Small intestine (tissue), 7 donors: Measurements from ENCODE around the gene SUSD1. TPM values are rescaled to one million over a fixed set of nuclear protein-coding genes. Genes with fewer than 3 reads are reported as not detected.
"Not testable (repeated sequence)": the region's sequence is repeated elsewhere in the genome, so short reads cannot be mapped to it uniquely, and the experiment has no call there.

Source experiments
- DNase-seq, 2 donors: peaks; one replicate each; pipeline versions ENCODE4 v3.0.0 to v3.0.0-alpha.2; 2013
- FAIRE-seq: peaks from 2 replicates; lab custom pipeline; 2012; peaks lifted over from hg19 to GRCh38; lab: Jason Lieb, UNC
- H3K27ac ChIP-seq, 3 donors: one replicate each; pipeline ENCODE4 v1.5.1; 2013; ENCODE audit warnings: low read length in 2 of 3, mild to moderate bottlenecking in 2 of 3, control low read depth in 1 of 3, inconsistent platforms in 1 of 3, low read depth in 1 of 3, moderate library complexity in 1 of 3
- H3K27me3 ChIP-seq, 3 donors: one replicate each; pipeline ENCODE4 v1.6.1; 2013; ENCODE audit warnings: low read length in 3 of 3, inconsistent platforms in 1 of 3; ENCODE audit not compliant: control insufficient read depth in 3 of 3, insufficient read depth in 3 of 3
- H3K36me3 ChIP-seq, 3 donors: one replicate each; pipeline ENCODE4 v1.6.1; 2013; ENCODE audit warnings: low read length in 3 of 3, inconsistent platforms in 1 of 3, low read depth in 1 of 3, mild to moderate bottlenecking in 1 of 3, moderate library complexity in 1 of 3; ENCODE audit not compliant: control insufficient read depth in 3 of 3, insufficient read depth in 2 of 3
- H3K4me1 ChIP-seq, 3 donors: one replicate each; pipeline ENCODE4 v1.6.1; 2013; ENCODE audit warnings: low read length in 2 of 3, inconsistent platforms in 1 of 3, low read depth in 1 of 3, mild to moderate bottlenecking in 1 of 3, moderate library complexity in 1 of 3; ENCODE audit not compliant: control insufficient read depth in 3 of 3, insufficient read depth in 2 of 3
- H3K4me3 ChIP-seq, 3 donors: one replicate each; pipeline ENCODE4 v1.5.1; 2013; ENCODE audit warnings: low read length in 3 of 3, control low read depth in 1 of 3, inconsistent platforms in 1 of 3, low read depth in 1 of 3, mild to moderate bottlenecking in 1 of 3, moderate library complexity in 1 of 3
- H3K9me3 ChIP-seq, 2 donors: one replicate each; pipeline ENCODE4 v1.6.1; 2013; ENCODE audit warnings: low read depth in 1 of 2, low read length in 1 of 2; ENCODE audit not compliant: control insufficient read depth in 2 of 2, insufficient read depth in 1 of 2
- WGBS, 3 donors: extraction: QIAGEN DNeasy Blood & Tissue Kit; methylation state at CpG; one replicate each; pipeline ENCODE4 v1.1.7; 2013; 5-methylcytosine and 5-hydroxymethylcytosine counted together
- polyA plus RNA-seq, 4 donors: library from polyadenylated mRNA; stranded (reverse) in 3 of 4; unstranded in 1 of 4; fragments of 200-250 nt in 3 of 4; fragments of 120-200 nt in 1 of 4; gene quantifications; one replicate each; pipeline versions ENCODE4 v1.2.1 to v1.2.3, GENCODE V29; 2013
- donor health status: healthy with polysubstance abuse.
- donor health status: control.
- donor health status: control.
- donor health status: Bipolar disorder and iron deficiency.
- donor health status: healthy.

Gene SUSD1
- polyA plus RNA-seq, 4 donors = 3.8 to 29.8 (median 7.0) TPM

DNA sequence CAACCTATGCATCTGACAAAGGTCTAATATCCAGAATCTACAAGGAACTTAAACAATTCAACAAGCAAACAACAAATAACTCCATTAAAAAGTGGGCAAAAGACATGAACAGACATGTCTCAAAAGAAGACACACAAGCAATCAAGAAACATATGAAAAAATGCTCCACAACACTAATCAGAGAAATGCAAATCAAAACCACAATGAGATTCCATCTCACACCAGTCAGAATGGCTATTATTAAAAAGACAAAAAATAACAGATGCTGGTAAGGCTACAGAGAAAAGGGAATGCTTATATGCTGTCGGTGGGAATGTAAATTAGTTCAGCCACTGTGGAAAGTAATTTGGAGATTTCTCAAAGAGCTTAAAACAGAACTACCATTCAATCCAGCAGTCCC lies 41.3 kb downstream of the SUSD1 start:
- not testable (repeated sequence) for FAIRE-seq, DNase-seq, H3K9me3 ChIP-seq, H3K4me3 ChIP-seq, H3K27ac ChIP-seq, H3K27me3 ChIP-seq
- WGBS, 3 donors = 84 to 96% (median 93%) methylated on average over 1 of the region's 1 CpG
- peaks cover 0 to 24% (median 0%) of the 10 kb centered on the region in 3 donors for H3K36me3 ChIP-seq
- H3K4me1 ChIP-seq = peaks cover 0 to 11% (median 0%) of the 10 kb centered on the region in 3 donors

- no peak overlapping the region for H3K27ac ChIP-seq
- H3K4me3 ChIP-seq = no peak overlapping the region
- H3K27me3 ChIP-seq = no peaks in the 10 kb centered on the region
- 92 to 97% (median 94%) methylated on average over 3 of the region's 3 CpGs for WGBS, 3 donors
- DNase-seq (no peak), FAIRE-seq (no peak)
- peaks cover 0 to 6% of the 10 kb centered on the region in 2 donors for H3K9me3 ChIP-seq
- peaks cover 0 to 15% (median 3%) of the 10 kb centered on the region in 3 donors for H3K4me1 ChIP-seq
- peaks cover 0 to 21% (median 0%) of the 10 kb centered on the region in 3 donors for H3K36me3 ChIP-seq
These were observed 42.7 kb downstream of the SUSD1 start for GRCh38 chr9:112132356-112132755.

GRCh38 chr9:112130997-112131396 lies 44.1 kb downstream of the SUSD1 start:
- FAIRE-seq (no peak), DNase-seq (peak; percentile 40 to 63)
- no peaks in the 10 kb centered on the region for H3K27me3 ChIP-seq
- no peak overlapping the region for H3K4me3 ChIP-seq
- H3K9me3 ChIP-seq = peaks cover 0 to 6% of the 10 kb centered on the region in 2 donors
- WGBS, 3 donors = 54 to 76% (median 61%) methylated on average over 5 of the region's 5 CpGs
- H3K27ac ChIP-seq = peak overlapping the region in 1 of 3 donors; percentile 71
- H3K36me3 ChIP-seq = peaks cover 0 to 11% (median 0%) of the 10 kb centered on the region in 3 donors
- H3K4me1 ChIP-seq = peaks cover 0 to 15% (median 3%) of the 10 kb centered on the region in 3 donors

DNA sequence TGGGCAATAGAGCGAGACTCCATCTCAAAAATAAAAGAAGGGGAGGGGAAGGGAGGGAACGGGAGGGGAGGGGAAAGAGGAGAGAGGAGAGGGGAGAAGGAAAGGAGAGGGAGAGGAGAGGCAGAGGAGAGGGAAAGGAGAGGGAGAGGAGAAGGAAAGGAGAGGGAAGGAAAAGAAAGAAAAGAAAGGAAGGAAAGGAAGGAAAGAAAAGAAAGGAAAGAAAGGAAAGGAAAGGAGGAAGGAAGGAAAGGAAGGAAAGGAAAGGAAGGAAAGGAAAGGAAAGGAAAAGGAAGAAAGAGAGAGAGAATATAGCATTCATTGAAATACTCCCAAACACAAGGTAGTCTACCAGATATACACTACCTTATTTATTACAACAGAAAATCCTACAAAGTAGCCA lies 44.8 kb downstream of the SUSD1 start:
- Histone ChIP-seq H3K27me3 (no peaks in the 10 kb centered on the region), H3K36me3 (peaks cover 0 to 11% (median 0%) of the 10 kb centered on the region in 3 donors), H3K9me3 (peaks cover 0 to 6% of the 10 kb centered on the region in 2 donors), H3K4me3 (no peak overlapping the region), H3K27ac (peak overlapping the region in 1 of 3 donors; percentile 71), H3K4me1 (peaks cover 0 to 15% (median 3%) of the 10 kb centered on the region in 3 donors)
- DNase-seq (no peak), FAIRE-seq (no peak)
- WGBS, 3 donors = 90 to 96% (median 94%) methylated on average over 2 of the region's 2 CpGs

DNA sequence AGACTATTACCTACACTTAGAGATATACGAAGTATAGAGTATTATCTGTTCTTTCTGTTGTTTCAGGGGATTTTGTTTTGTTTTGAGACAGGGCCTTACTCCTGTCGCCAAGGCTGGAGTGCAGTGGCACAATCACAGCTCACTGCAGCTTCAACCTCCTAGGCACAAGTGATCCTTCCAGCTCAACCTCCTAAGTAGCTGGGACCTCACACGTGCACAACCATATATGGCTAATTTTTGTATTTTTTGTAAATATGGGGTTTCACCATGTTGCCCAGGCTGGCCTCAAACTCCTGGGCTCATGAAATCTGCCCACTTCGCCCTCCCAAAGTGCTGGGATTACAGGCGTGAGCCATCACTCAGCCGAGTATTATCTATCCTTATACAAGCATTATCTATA lies 45.9 kb downstream of the SUSD1 start:
- Histone ChIP-seq H3K36me3 (peaks cover 0 to 8% (median under 1%) of the 10 kb centered on the region in 3 donors), H3K4me3 (no peak overlapping the region), H3K9me3 (peaks cover 0 to 6% of the 10 kb centered on the region in 2 donors), H3K27ac (no peak overlapping the region), H3K27me3 (no peaks in the 10 kb centered on the region), H3K4me1 (peaks cover 0 to 15% (median 3%) of the 10 kb centered on the region in 3 donors)
- WGBS, 3 donors = 86 to 93% (median 91%) methylated on average over 6 of the region's 6 CpGs
- FAIRE-seq (no peak), DNase-seq (no peak)

DNA sequence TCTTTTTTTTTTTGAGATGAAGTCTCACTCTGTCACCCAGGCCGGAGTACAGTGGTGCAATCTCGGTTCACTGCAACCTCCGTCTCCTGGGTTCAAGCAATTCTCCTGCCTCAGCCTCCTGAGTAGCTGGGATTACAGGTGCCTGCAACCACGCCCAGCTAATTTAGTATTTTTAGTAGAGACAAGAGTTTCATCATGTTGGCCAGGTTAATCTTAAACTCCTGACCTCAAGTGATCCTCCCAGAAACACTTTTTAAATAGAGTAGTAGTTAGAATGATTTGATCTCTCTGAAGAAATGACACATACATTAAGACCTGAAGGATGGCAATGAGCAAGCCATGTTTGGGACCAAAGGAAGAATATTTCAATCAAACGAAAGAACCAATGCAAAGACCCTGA lies 46.7 kb downstream of the SUSD1 start:
- not testable (repeated sequence) for H3K27me3 ChIP-seq, H3K4me3 ChIP-seq, H3K27ac ChIP-seq, H3K9me3 ChIP-seq, FAIRE-seq
- H3K36me3 ChIP-seq = peaks cover 0 to 15% (median 3%) of the 10 kb centered on the region in 3 donors
- DNase-seq = peak; percentile 25 to 29
- WGBS, 3 donors = 49 to 77% (median 54%) methylated on average over 5 of the region's 5 CpGs
- peaks cover 0 to 15% (median 3%) of the 10 kb centered on the region in 3 donors for H3K4me1 ChIP-seq

DNA sequence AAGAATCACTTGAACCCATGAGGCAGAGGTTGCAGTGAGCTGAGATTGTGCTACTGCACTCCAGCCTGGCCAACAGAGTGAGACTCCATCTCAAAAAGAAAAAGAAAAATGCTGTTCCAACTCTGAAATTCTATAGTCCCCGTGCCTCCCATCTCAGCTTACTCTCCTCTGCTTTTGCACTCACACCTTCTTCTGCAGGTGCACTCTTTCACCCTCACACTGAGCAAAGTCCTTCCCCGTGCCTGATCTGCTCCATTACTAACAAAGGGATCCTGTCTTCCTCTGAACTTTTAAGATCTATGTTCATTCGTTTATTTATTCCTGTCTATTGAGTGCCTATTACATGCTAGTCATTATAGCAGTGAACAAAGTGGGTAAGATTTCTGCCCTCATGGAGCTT lies 47.8 kb downstream of the SUSD1 start:
- Histone ChIP-seq H3K4me1 (peaks cover 0 to 15% (median 3%) of the 10 kb centered on the region in 3 donors), H3K4me3 (no peak overlapping the region), H3K9me3 (no peaks in the 10 kb centered on the region), H3K36me3 (peaks cover 0 to 16% (median 6%) of the 10 kb centered on the region in 3 donors), H3K27me3 (no peaks in the 10 kb centered on the region), H3K27ac (no peak overlapping the region)
- DNase-seq = peak; percentile 39 to 60
- WGBS, 3 donors = 29 to 68% (median 52%) methylated on average over 3 of the region's 3 CpGs
- FAIRE-seq = no peak

GRCh38 chr9:112125951-112126388 lies 49.1 kb downstream of the SUSD1 start:
- Histone ChIP-seq H3K27ac (no peak overlapping the region), H3K4me3 (no peak overlapping the region), H3K4me1 (peaks cover 0 to 15% (median 3%) of the 10 kb centered on the region in 3 donors), H3K36me3 (peaks cover 0 to 20% (median 6%) of the 10 kb centered on the region in 3 donors), H3K27me3 (no peaks in the 10 kb centered on the region), H3K9me3 (no peaks in the 10 kb centered on the region)
- DNase-seq (no peak), FAIRE-seq (no peak)
- 71 to 86% (median 80%) methylated on average over 1 of the region's 1 CpG for WGBS, 3 donors
